Naive B cell (primary cell): ENCODE results near the gene SEC14L2. TPM values are rescaled to one million over a fixed set of nuclear protein-coding genes. Genes with fewer than 3 reads are reported as not detected.

Source experiments
- ATAC-seq, 2 donors: fragments of 150-1000 bp; cut with Tn5 transposase; 2 replicates each; pipeline ENCODE4 v1.10.0; 2021; ENCODE audit warnings: low read depth in 2 of 2, mild to moderate bottlenecking in 2 of 2, moderate library complexity in 2 of 2
- DNase-seq: peaks from one replicate; pipeline ENCODE4 v3.0.0; 2022
- H3K27ac Mint-ChIP-seq, 6 donors: one replicate each; pipeline ENCODE4 v1.8.0; 2020 to 2022; ENCODE audit warnings: mild to moderate bottlenecking in 6 of 6, mixed read lengths in 6 of 6, moderate library complexity in 5 of 6, inconsistent platforms in 2 of 6
- H3K27me3 Mint-ChIP-seq, 3 donors: one replicate each; pipeline ENCODE4 v1.8.0; 2021 to 2022; ENCODE audit warnings: mixed read lengths in 3 of 3, mild to moderate bottlenecking in 1 of 3
- H3K36me3 Mint-ChIP-seq, 2 donors: one replicate each; pipeline ENCODE4 v1.8.0; 2020 to 2022; ENCODE audit warnings: mixed read lengths in 2 of 2, inconsistent platforms in 1 of 2, mild to moderate bottlenecking in 1 of 2
- H3K4me1 Mint-ChIP-seq, 3 donors: one replicate each; pipeline ENCODE4 v1.8.0; 2020 to 2022; ENCODE audit warnings: mixed read lengths in 3 of 3, inconsistent platforms in 1 of 3, mild to moderate bottlenecking in 1 of 3, moderate library complexity in 1 of 3
- H3K4me3 Mint-ChIP-seq, 8 donors: one replicate each; pipeline ENCODE4 v1.8.0; 2020 to 2022; ENCODE audit warnings: mild to moderate bottlenecking in 8 of 8, mixed read lengths in 8 of 8, moderate library complexity in 8 of 8, inconsistent platforms in 2 of 8
- H3K9me3 Mint-ChIP-seq, 7 donors: one replicate each; pipeline ENCODE4 v1.8.0; 2020 to 2022; ENCODE audit warnings: mixed read lengths in 7 of 7, mild to moderate bottlenecking in 5 of 7, inconsistent platforms in 2 of 7, moderate library complexity in 1 of 7
- polyA plus RNA-seq, 6 donors: library from polyadenylated mRNA; unstranded; fragments of 300-500 nt; fragmentation: Illumina TruSeq; gene quantifications; one replicate each; pipeline ENCODE4 v1.2.3, GENCODE V29; 2021; ENCODE audit warnings: low read depth in 6 of 6

SEC14L2 gene
- polyA plus RNA-seq, 6 donors from 2014 or later: 0.60 to 2.6 (median 1.0) TPM

- H3K27ac Mint-ChIP-seq: peak overlapping the region in 2 of 6 donors; percentile 1 to 39
- no peak for ATAC-seq
- H3K27me3 Mint-ChIP-seq: peaks cover 0 to 5% (median 0%) of the 10 kb centered on the region in 3 donors
- no peaks in the 10 kb centered on the region for H3K9me3 Mint-ChIP-seq
- DNase-seq: no peak
- no peak overlapping the region for H3K4me3 Mint-ChIP-seq
- peaks cover 5 to 7% (median 5%) of the 10 kb centered on the region in 3 donors for H3K4me1 Mint-ChIP-seq
- H3K36me3 Mint-ChIP-seq: no peaks in the 10 kb centered on the region
Measured at GRCh38 chr22:30362651-30363281, 34.1 kb upstream of the SEC14L2 start.

GRCh38 chr22:30365891-30366290, 30.9 kb upstream of the SEC14L2 start:
- no peaks in the 10 kb centered on the region for H3K9me3 Mint-ChIP-seq
- no peak overlapping the region for H3K27ac Mint-ChIP-seq
- H3K36me3 Mint-ChIP-seq: no peaks in the 10 kb centered on the region
- H3K4me3 Mint-ChIP-seq: no peak overlapping the region
- ATAC-seq: no peak
- no peak for DNase-seq
- peaks cover 0 to 3% (median 0%) of the 10 kb centered on the region in 3 donors for H3K4me1 Mint-ChIP-seq
- H3K27me3 Mint-ChIP-seq: no peaks in the 10 kb centered on the region

GRCh38 chr22:30368420-30368819, 28.4 kb upstream of the SEC14L2 start:
- Mint-ChIP-seq H3K27me3 (no peaks in the 10 kb centered on the region), H3K36me3 (no peaks in the 10 kb centered on the region), H3K27ac (no peak overlapping the region), H3K4me3 (no peak overlapping the region), H3K9me3 (no peaks in the 10 kb centered on the region), H3K4me1 (peaks cover 0 to 3% (median 0%) of the 10 kb centered on the region in 3 donors)
- ATAC-seq: no peak
- DNase-seq: no peak

GRCh38 chr22:30370641-30371230, 26.1 kb upstream of the SEC14L2 start:
- DNase-seq (no peak), ATAC-seq (no peak)
- Mint-ChIP-seq H3K9me3 (no peaks in the 10 kb centered on the region), H3K4me1 (peaks cover 0 to 3% (median 0%) of the 10 kb centered on the region in 3 donors), H3K36me3 (no peaks in the 10 kb centered on the region), H3K27ac (peak overlapping the region in 1 of 6 donors; percentile 20), H3K27me3 (no peaks in the 10 kb centered on the region), H3K4me3 (no peak overlapping the region)

GRCh38 chr22:30371321-30371720, 25.5 kb upstream of the SEC14L2 start:
- Mint-ChIP-seq H3K9me3 (no peaks in the 10 kb centered on the region), H3K4me3 (no peak overlapping the region), H3K36me3 (no peaks in the 10 kb centered on the region), H3K27me3 (no peaks in the 10 kb centered on the region), H3K4me1 (peaks cover 0 to 3% (median 0%) of the 10 kb centered on the region in 3 donors), H3K27ac (peak overlapping the region in 1 of 6 donors; percentile 20)
- no peak for DNase-seq
- ATAC-seq: no peak

- no peaks in the 10 kb centered on the region for H3K4me1 Mint-ChIP-seq
- no peak for DNase-seq
- no peak for ATAC-seq
- H3K9me3 Mint-ChIP-seq: no peaks in the 10 kb centered on the region
- no peaks in the 10 kb centered on the region for H3K36me3 Mint-ChIP-seq
- no peaks in the 10 kb centered on the region for H3K27me3 Mint-ChIP-seq
- H3K4me3 Mint-ChIP-seq: no peak overlapping the region
- peak overlapping the region in 1 of 6 donors; percentile 64 for H3K27ac Mint-ChIP-seq
Measured at GRCh38 chr22:30371981-30372380, 24.8 kb upstream of the SEC14L2 start.

- Mint-ChIP-seq H3K27me3 (no peaks in the 10 kb centered on the region), H3K9me3 (no peaks in the 10 kb centered on the region), H3K36me3 (no peaks in the 10 kb centered on the region), H3K27ac (peak overlapping the region in 1 of 6 donors; percentile 41), H3K4me1 (no peaks in the 10 kb centered on the region), H3K4me3 (no peak overlapping the region)
- ATAC-seq: no peak
- DNase-seq: no peak
Measured at GRCh38 chr22:30372915-30373314, 23.9 kb upstream of the SEC14L2 start.

- DNase-seq (no peak), ATAC-seq (no peak)
- Mint-ChIP-seq H3K36me3 (no peaks in the 10 kb centered on the region), H3K4me1 (no peaks in the 10 kb centered on the region), H3K27me3 (no peaks in the 10 kb centered on the region), H3K9me3 (no peaks in the 10 kb centered on the region), H3K4me3 (no peak overlapping the region), H3K27ac (peak overlapping the region in 1 of 6 donors; percentile 74)
Measured at GRCh38 chr22:30373331-30374325, 23.2 kb upstream of the SEC14L2 start.

GRCh38 chr22:30375312-30375849, 21.4 kb upstream of the SEC14L2 start:
- DNase-seq (no peak), ATAC-seq (no peak)
- H3K4me1 Mint-ChIP-seq: peaks cover 1 to 7% (median 5%) of the 10 kb centered on the region in 3 donors
- H3K27me3 Mint-ChIP-seq: no peaks in the 10 kb centered on the region
- H3K4me3 Mint-ChIP-seq: no peak overlapping the region
- H3K9me3 Mint-ChIP-seq: no peaks in the 10 kb centered on the region
- H3K27ac Mint-ChIP-seq: no peak overlapping the region
- no peaks in the 10 kb centered on the region for H3K36me3 Mint-ChIP-seq

GRCh38 chr22:30380011-30380410, 16.8 kb upstream of the SEC14L2 start:
- no peak for ATAC-seq
- peaks cover 7 to 13% (median 8%) of the 10 kb centered on the region in 3 donors for H3K4me1 Mint-ChIP-seq
- H3K9me3 Mint-ChIP-seq: no peaks in the 10 kb centered on the region
- H3K27me3 Mint-ChIP-seq: no peaks in the 10 kb centered on the region
- H3K27ac Mint-ChIP-seq: no peak overlapping the region
- H3K4me3 Mint-ChIP-seq: no peak overlapping the region
- no peak for DNase-seq
- H3K36me3 Mint-ChIP-seq: no peaks in the 10 kb centered on the region

GRCh38 chr22:30381264-30381663, 15.6 kb upstream of the SEC14L2 start:
- peaks cover 9 to 15% (median 10%) of the 10 kb centered on the region in 3 donors for H3K4me1 Mint-ChIP-seq
- no peak for ATAC-seq
- no peak for DNase-seq
- H3K36me3 Mint-ChIP-seq: no peaks in the 10 kb centered on the region
- H3K27me3 Mint-ChIP-seq: no peaks in the 10 kb centered on the region
- H3K9me3 Mint-ChIP-seq: no peaks in the 10 kb centered on the region
- H3K4me3 Mint-ChIP-seq: no peak overlapping the region
- peak overlapping the region in 1 of 6 donors; percentile 21 for H3K27ac Mint-ChIP-seq

GRCh38 chr22:30382340-30382739, 14.5 kb upstream of the SEC14L2 start:
- ATAC-seq (no peak), DNase-seq (no peak)
- H3K27ac Mint-ChIP-seq: no peak overlapping the region
- no peaks in the 10 kb centered on the region for H3K27me3 Mint-ChIP-seq
- no peaks in the 10 kb centered on the region for H3K9me3 Mint-ChIP-seq
- H3K4me3 Mint-ChIP-seq: no peak overlapping the region
- peaks cover 15 to 23% (median 16%) of the 10 kb centered on the region in 3 donors for H3K4me1 Mint-ChIP-seq
- no peaks in the 10 kb centered on the region for H3K36me3 Mint-ChIP-seq

- Mint-ChIP-seq H3K36me3 (no peaks in the 10 kb centered on the region), H3K9me3 (no peaks in the 10 kb centered on the region), H3K4me1 (peaks cover 18 to 27% (median 20%) of the 10 kb centered on the region in 3 donors), H3K27ac (no peak overlapping the region), H3K4me3 (peak overlapping the region in 1 of 8 donors; percentile 53), H3K27me3 (no peaks in the 10 kb centered on the region)
- ATAC-seq (no peak), DNase-seq (no peak)
Measured at GRCh38 chr22:30383061-30383460, 13.8 kb upstream of the SEC14L2 start.
